KMS-11 (cell line): ENCODE results near the gene L3MBTL1.

Experiments
- H2AFZ ChIP-seq: fragments of 200-600 bp; sonication (generic); 2 replicates; pipeline ENCODE4 v1.6.1; 2016; ENCODE audit warnings: antibody characterized with exemption, mixed run types, low read depth
- H3K27ac ChIP-seq: fragments of 200-600 bp; sonication (generic); 2 replicates; pipeline ENCODE4 v1.6.1; 2016; ENCODE audit warnings: mild to moderate bottlenecking, mixed run types
- H3K27me3 ChIP-seq: fragments of 200-600 bp; sonication (generic); 2 replicates; pipeline ENCODE4 v1.6.1; 2017; ENCODE audit warnings: mild to moderate bottlenecking, low read depth, mixed run types, moderate library complexity; ENCODE audit not compliant: insufficient read depth
- H3K36me3 ChIP-seq: fragments of 200-600 bp; sonication (generic); 2 replicates; pipeline ENCODE4 v1.6.1; 2017; ENCODE audit warnings: mild to moderate bottlenecking, mixed run types; ENCODE audit not compliant: insufficient read depth
- H3K4me1 ChIP-seq: fragments of 200-600 bp; sonication (generic); 2 replicates; pipeline ENCODE4 v1.6.1; 2016; ENCODE audit warnings: mild to moderate bottlenecking, low read depth, mixed run types; ENCODE audit not compliant: poor library complexity, severe bottlenecking
- H3K4me2 ChIP-seq: fragments of 200-600 bp; sonication (generic); 2 replicates; pipeline ENCODE4 v1.7.0; 2016; ENCODE audit warnings: mild to moderate bottlenecking, mixed run types
- H3K4me3 ChIP-seq: fragments of 200-600 bp; sonication (generic); IDR thresholded peaks from 2 replicates; pipeline ENCODE4 v1.6.1; 2017; ENCODE audit warnings: low read depth, low read length, mixed read lengths; ENCODE audit not compliant: insufficient read depth
- H3K79me2 ChIP-seq: fragments of 200-600 bp; sonication (generic); 2 replicates; pipeline ENCODE4 v1.6.1; 2016; ENCODE audit warnings: low read depth, mixed run types; ENCODE audit not compliant: insufficient read depth
- H3K9ac ChIP-seq: fragments of 200-600 bp; sonication (generic); 2 replicates; pipeline ENCODE4 v1.6.1; 2016; ENCODE audit warnings: mild to moderate bottlenecking, mixed run types
- H4K20me1 ChIP-seq: fragments of 200-600 bp; sonication (generic); 2 replicates; pipeline ENCODE4 v1.6.1; 2016; ENCODE audit warnings: mild to moderate bottlenecking, mixed run types; ENCODE audit not compliant: insufficient read depth
- TF ChIP-seq, protein P1 (sequence below): fragments of 200-600 bp; sonication (generic); conservative IDR thresholded peaks from 2 replicates; pipeline ENCODE4 v1.6.1; 2017; ENCODE audit warnings: low read depth, mild to moderate bottlenecking, antibody characterized with exemption, low read length, moderate library complexity, mixed read lengths

L3MBTL1 gene

GRCh38 chr20:43507150-43508080, at the start of gene L3MBTL1:
Gene L3MBTL1 (plus strand): TSS chr20:43507697. CDS start chr20:43513504, 5,807 bp downstream.
- Histone ChIP-seq H3K4me3 (no peak within 1 kb of the TSS), H2AFZ (no peak within 1 kb of the TSS), H3K9ac (no peak within 1 kb of the TSS), H3K4me1 (no peaks in the 10 kb centered on the region), H3K27ac (no peak within 1 kb of the TSS), H3K36me3 (no peaks in the 10 kb centered on the region), H4K20me1 (no peaks in the 10 kb centered on the region), H3K27me3 (no peaks in the 10 kb centered on the region), H3K79me2 (no peaks in the 10 kb centered on the region), H3K4me2 (no peak within 1 kb of the TSS)
- TF ChIP-seq, protein P1, sequence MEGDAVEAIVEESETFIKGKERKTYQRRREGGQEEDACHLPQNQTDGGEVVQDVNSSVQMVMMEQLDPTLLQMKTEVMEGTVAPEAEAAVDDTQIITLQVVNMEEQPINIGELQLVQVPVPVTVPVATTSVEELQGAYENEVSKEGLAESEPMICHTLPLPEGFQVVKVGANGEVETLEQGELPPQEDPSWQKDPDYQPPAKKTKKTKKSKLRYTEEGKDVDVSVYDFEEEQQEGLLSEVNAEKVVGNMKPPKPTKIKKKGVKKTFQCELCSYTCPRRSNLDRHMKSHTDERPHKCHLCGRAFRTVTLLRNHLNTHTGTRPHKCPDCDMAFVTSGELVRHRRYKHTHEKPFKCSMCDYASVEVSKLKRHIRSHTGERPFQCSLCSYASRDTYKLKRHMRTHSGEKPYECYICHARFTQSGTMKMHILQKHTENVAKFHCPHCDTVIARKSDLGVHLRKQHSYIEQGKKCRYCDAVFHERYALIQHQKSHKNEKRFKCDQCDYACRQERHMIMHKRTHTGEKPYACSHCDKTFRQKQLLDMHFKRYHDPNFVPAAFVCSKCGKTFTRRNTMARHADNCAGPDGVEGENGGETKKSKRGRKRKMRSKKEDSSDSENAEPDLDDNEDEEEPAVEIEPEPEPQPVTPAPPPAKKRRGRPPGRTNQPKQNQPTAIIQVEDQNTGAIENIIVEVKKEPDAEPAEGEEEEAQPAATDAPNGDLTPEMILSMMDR: no peak

GRCh38 chr20:43458422-43458924, 49.0 kb upstream of the L3MBTL1 start:
- Histone ChIP-seq H2AFZ (no peak overlapping the region), H3K9ac (peak overlapping the region; percentile 100), H3K27ac (peak overlapping the region; percentile 99; the same call in 1 of the 2 replicates), H4K20me1 (peaks cover 17% of the 10 kb centered on the region), H3K4me2 (peak overlapping the region; percentile 90; the same call in 1 of the 2 replicates), H3K4me3 (no peak overlapping the region), H3K36me3 (peaks cover 40% of the 10 kb centered on the region; the same call in 1 of the 2 replicates), H3K27me3 (no peaks in the 10 kb centered on the region), H3K79me2 (peaks cover 32% of the 10 kb centered on the region), H3K4me1 (peaks cover 22% of the 10 kb centered on the region)
- TF ChIP-seq, protein P1: no peak

- Histone ChIP-seq H3K79me2 (peaks cover 32% of the 10 kb centered on the region), H3K36me3 (peaks cover 45% of the 10 kb centered on the region; the same call in 1 of the 2 replicates)
Measured at GRCh38 chr20:43459022-43459942, 48.2 kb upstream of the L3MBTL1 start.

More at GRCh38 chr20:43459022-43459942, 48.2 kb upstream of the L3MBTL1 start:
- H3K4me2 ChIP-seq: peak overlapping the region; percentile 90
- TF ChIP-seq, protein P1: no peak
- no peaks in the 10 kb centered on the region for H3K27me3 ChIP-seq
- no peak overlapping the region for H2AFZ ChIP-seq
- peaks cover 23% of the 10 kb centered on the region for H4K20me1 ChIP-seq
- no peak overlapping the region for H3K27ac ChIP-seq
- no peak overlapping the region for H3K4me3 ChIP-seq
- peaks cover 22% of the 10 kb centered on the region for H3K4me1 ChIP-seq
- H3K9ac ChIP-seq: peak overlapping the region; percentile 100; the same call in 1 of the 2 replicates
